Uterus (tissue), 2 donors: Measurements from ENCODE around the gene CEP112.

Source experiments
- CTCF ChIP-seq, 4 experiments: fragments of 200-600 bp in 2 of 4; fragments of 450-650 bp in 2 of 4; sonication (generic) in 2 of 4; IDR thresholded peaks; one replicate each; pipeline ENCODE4 v1.5.1; 2016 to 2019; ENCODE audit warnings: antibody characterized with exemption in 4 of 4, mild to moderate bottlenecking in 2 of 4, moderate library complexity in 1 of 4
- POLR2A ChIP-seq, 2 donors: fragments of 450-650 bp; IDR thresholded peaks; one replicate each; pipeline ENCODE4 v1.6.1; 2016; ENCODE audit warnings: antibody characterized with exemption in 2 of 2, mild to moderate bottlenecking in 1 of 2, moderate library complexity in 1 of 2

GRCh38 chr17:65638221-65638975, 553.5 kb downstream of the CEP112 start:
- TF ChIP-seq CTCF (IDR thresholded peaks at IDR 0.05), result no peak
- TF ChIP-seq POLR2A (IDR thresholded peaks at IDR 0.05), result no peak
